Measurements from ENCODE around the gene TP73.

DNA sequence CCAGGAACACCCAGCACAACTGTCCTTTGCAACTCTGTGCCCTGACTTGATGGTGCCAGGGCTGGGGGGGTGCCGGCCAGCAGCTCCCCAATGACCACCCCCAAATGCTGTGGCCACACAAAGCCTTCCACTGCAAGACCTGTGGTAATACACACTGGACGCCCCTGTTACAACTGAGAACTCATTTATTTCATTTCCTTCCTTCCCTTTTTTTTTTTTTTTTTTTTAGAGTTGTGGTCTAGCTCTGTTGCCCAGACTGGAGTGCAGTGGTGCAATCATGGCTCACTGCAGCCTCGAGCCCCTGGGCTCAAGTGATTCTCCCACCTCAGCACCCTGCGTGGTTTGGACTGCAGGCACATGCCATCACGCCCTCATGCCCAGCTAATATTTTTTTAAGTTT, 25.2 kb downstream of the TP73 start:
- TF ChIP-seq CTCF (IDR thresholded peaks at IDR 0.05) (no peak), EZH2 (IDR thresholded peaks at IDR 0.05; ENCODE audit: borderline replicate concordance, insufficient read depth, low read depth, low read length, poor library complexity, severe bottlenecking) (no peak)

All from B cell (primary cell).